Measurements from ENCODE around the gene SRPK1. TPM values are rescaled to one million over a fixed set of nuclear protein-coding genes. Genes with fewer than 3 reads are reported as not detected.
A peak's percentile ranks its signal among the peaks of the same experiment; 100 is the strongest.

The SRPK1 gene
- total and polyA plus RNA-seq, 2 of the 13 experiments (the other 11 are each of a cell fraction or from before 2014, with no cell fraction given) = 56.4 to 142 TPM

DNA sequence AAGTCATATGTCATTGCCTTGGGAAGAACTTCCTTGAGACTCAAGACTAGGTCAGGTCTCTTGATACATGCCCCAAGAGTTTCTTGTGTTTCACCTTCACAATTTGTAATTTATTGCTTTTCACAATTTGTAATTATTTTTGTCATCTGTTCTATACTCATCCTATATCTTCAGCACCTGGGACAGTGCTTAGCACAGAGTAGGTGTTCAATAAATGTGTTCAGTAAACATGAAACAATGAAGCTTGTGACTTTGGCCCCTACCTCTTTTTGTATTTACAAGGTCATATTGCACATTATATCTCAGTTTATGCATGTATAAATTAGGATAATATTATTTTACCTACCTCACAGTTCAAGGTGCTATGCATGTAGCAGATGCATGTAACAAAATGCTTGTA, 21.5 kb upstream of the SRPK1 start:
- no peak for FAIRE-seq
- Histone ChIP-seq H4K20me1 (ENCODE audit: insufficient read depth, low read length) (no peaks in the 10 kb centered on the region), H3K9me3 (ENCODE audit: low read length) (no peaks in the 10 kb centered on the region), H3K4me1 (ENCODE audit: insufficient read depth, low read length) (peaks cover 33% of the 10 kb centered on the region), H3K27ac (ENCODE audit: extremely low read length, insufficient read depth, low read length) (no peak overlapping the region), H3K79me2 (ENCODE audit: insufficient read depth, low read length) (no peaks in the 10 kb centered on the region), H2AFZ (ENCODE audit: low read length) (no peak overlapping the region), H3K4me2 (ENCODE audit: low read depth, low read length) (no peak overlapping the region), H3K9ac (ENCODE audit: insufficient read depth, low read depth, low read length) (no peak overlapping the region), H3K36me3 (replicated peaks in 1 of 2; ENCODE audit: control insufficient read depth in 1 of 2, insufficient read depth in 2 of 2, low read length in 2 of 2) (no peaks in the 10 kb centered on the region), H3K4me3 (replicated peaks in 1 of 3; ENCODE audit: insufficient read depth in 1 of 3, low read depth in 2 of 3, low read length in 3 of 3) (no peak overlapping the region), H3K27me3 (ENCODE audit: control insufficient read depth in 1 of 2, insufficient read depth in 2 of 2, low read length in 2 of 2) (no peaks in the 10 kb centered on the region)
- in situ Hi-C loops (cut with HindIII; ENCODE audit: extremely low pct_ligation_motif_present, low pct_unique_long_range_greater_than_20kb) (no loop called here), intact Hi-C loops (cut with micrococcal nuclease; ENCODE audit: unreplicated experiment) (loop anchor here (10.0 kb wide), 1 partner anchor 82 kb away; the partner anchor contains the start of genes MAPK14 and SLC26A8)
- no peak for TF ChIP-seq HMG20B (CRISPR knock-in tag; conservative IDR thresholded peaks at IDR 0.05)
- peak in 1 of 2 experiments; percentile 89; a peak in 2 of 4 replicates for TF ChIP-seq REST (IDR thresholded peaks at IDR 0.05; ENCODE audit: borderline replicate concordance in 1 of 2, low read depth in 1 of 2, low read length in 2 of 2)
- no peak for TF ChIP-seq CAMTA2 (CRISPR knock-in tag; IDR thresholded peaks at IDR 0.05; ENCODE audit: borderline replicate concordance)
- TF ChIP-seq SOX5 (CRISPR knock-in tag; IDR thresholded peaks at IDR 0.05; ENCODE audit: borderline replicate concordance) = no peak
- TF ChIP-seq MIER2 (CRISPR knock-in tag; IDR thresholded peaks at IDR 0.05) = peak; percentile 90
- TF ChIP-seq ATF1 (CRISPR knock-in tag; IDR thresholded peaks at IDR 0.05) = no peak
- TF ChIP-seq MNT (IDR thresholded peaks at IDR 0.05) = no peak
- no peak for TF ChIP-seq FOXC1 (CRISPR knock-in tag; IDR thresholded peaks at IDR 0.05; ENCODE audit: borderline replicate concordance)
- TF ChIP-seq ZKSCAN1 (IDR thresholded peaks at IDR 0.05; ENCODE audit: low read length) = peak; percentile 80; the same call in 1 of the 2 replicates
- TF ChIP-seq RBFOX2 (IDR thresholded peaks at IDR 0.05; ENCODE audit: low read depth, low read length) = no peak
- no peak for TF ChIP-seq ZNF674 (CRISPR knock-in tag; IDR thresholded peaks at IDR 0.05; ENCODE audit: low read depth)
- no peak for TF ChIP-seq ZNF619 (CRISPR knock-in tag; IDR thresholded peaks at IDR 0.05)
- TF ChIP-seq, protein P1, sequence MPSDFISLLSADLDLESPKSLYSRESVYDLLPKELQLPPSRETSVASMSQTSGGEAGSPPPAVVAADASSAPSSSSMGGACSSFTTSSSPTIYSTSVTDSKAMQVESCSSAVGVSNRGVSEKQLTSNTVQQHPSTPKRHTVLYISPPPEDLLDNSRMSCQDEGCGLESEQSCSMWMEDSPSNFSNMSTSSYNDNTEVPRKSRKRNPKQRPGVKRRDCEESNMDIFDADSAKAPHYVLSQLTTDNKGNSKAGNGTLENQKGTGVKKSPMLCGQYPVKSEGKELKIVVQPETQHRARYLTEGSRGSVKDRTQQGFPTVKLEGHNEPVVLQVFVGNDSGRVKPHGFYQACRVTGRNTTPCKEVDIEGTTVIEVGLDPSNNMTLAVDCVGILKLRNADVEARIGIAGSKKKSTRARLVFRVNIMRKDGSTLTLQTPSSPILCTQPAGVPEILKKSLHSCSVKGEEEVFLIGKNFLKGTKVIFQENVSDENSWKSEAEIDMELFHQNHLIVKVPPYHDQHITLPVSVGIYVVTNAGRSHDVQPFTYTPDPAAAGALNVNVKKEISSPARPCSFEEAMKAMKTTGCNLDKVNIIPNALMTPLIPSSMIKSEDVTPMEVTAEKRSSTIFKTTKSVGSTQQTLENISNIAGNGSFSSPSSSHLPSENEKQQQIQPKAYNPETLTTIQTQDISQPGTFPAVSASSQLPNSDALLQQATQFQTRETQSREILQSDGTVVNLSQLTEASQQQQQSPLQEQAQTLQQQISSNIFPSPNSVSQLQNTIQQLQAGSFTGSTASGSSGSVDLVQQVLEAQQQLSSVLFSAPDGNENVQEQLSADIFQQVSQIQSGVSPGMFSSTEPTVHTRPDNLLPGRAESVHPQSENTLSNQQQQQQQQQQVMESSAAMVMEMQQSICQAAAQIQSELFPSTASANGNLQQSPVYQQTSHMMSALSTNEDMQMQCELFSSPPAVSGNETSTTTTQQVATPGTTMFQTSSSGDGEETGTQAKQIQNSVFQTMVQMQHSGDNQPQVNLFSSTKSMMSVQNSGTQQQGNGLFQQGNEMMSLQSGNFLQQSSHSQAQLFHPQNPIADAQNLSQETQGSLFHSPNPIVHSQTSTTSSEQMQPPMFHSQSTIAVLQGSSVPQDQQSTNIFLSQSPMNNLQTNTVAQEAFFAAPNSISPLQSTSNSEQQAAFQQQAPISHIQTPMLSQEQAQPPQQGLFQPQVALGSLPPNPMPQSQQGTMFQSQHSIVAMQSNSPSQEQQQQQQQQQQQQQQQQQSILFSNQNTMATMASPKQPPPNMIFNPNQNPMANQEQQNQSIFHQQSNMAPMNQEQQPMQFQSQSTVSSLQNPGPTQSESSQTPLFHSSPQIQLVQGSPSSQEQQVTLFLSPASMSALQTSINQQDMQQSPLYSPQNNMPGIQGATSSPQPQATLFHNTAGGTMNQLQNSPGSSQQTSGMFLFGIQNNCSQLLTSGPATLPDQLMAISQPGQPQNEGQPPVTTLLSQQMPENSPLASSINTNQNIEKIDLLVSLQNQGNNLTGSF (CRISPR knock-in tag; IDR thresholded peaks at IDR 0.05) = no peak
- TF ChIP-seq ZMAT5 (CRISPR knock-in tag; IDR thresholded peaks at IDR 0.05; ENCODE audit: borderline replicate concordance, low read depth) = no peak
- CTCF ChIA-PET (ENCODE audit: low intra/inter-chr PET ratio, low total read pairs) = no interaction called here
- POLR2A ChIA-PET = no interaction called here
- ATAC-seq = no peak
- DNase-seq (ENCODE audit: low spot score) = no peak
- no TSS peak for BruUV-seq (replicated peaks)

All from HepG2 (cell line).